ENCODE measurements around the gene FGFR2. TPM values are rescaled to one million over a fixed set of nuclear protein-coding genes. Genes with fewer than 3 reads are reported as not detected.

The FGFR2 gene
- total RNA-seq, 1 experiment from 2014 or later = 5.7 TPM

- POLR2A ChIA-PET = interaction anchor here (0.6 kb wide), 1 partner anchor 284 kb away, joined by 4 read pairs; no protein-coding TSS in a partner anchor
- CTCF ChIA-PET = no interaction called here
- TF ChIP-seq SIN3A (IDR thresholded peaks at IDR 0.05; ENCODE audit: borderline replicate concordance, insufficient read depth, low read depth, low read length) = no peak
- no peak for TF ChIP-seq REST (IDR thresholded peaks at IDR 0.05; ENCODE audit: insufficient read depth in 1 of 2, low read depth in 2 of 2, low read length in 1 of 2)
Measured at GRCh38 chr10:121573538-121573941, 24.7 kb downstream of the FGFR2 start.

GRCh38 chr10:121572859-121573537 lies 25.2 kb downstream of the FGFR2 start:
- H3K27ac ChIP-seq (ENCODE audit: low read length) = 0 out of 2 replicates have a peak overlapping the region, but pooled peaks have one; percentile 9
- no peak overlapping the region for H3K4me3 ChIP-seq (ENCODE audit: low read depth in 2 of 2, low read length in 2 of 2)
- BruUV-seq (replicated peaks) = no TSS peak
- H3K36me3 ChIP-seq (ENCODE audit: control insufficient read depth, insufficient read depth, low read length) = no peaks in the 10 kb centered on the region
- no peaks in the 10 kb centered on the region for H3K27me3 ChIP-seq (ENCODE audit: control insufficient read depth, insufficient read depth, low read length)
- intact Hi-C loops (cut with micrococcal nuclease; ENCODE audit: unreplicated experiment) (no loop called here), in situ Hi-C loops (cut with HindIII; ENCODE audit: low pct_unique_long_range_greater_than_20kb, low sequenced_read_pairs) (no loop called here)
- H3K4me1 ChIP-seq (ENCODE audit: control insufficient read depth, insufficient read depth, low read length) = peaks cover 19% of the 10 kb centered on the region
- DNase-seq (ENCODE audit: low read depth, low spot score) (no peak), ATAC-seq (no peak)
- CTCF ChIA-PET = no interaction called here
- POLR2A ChIA-PET = interaction anchor here (0.6 kb wide), 1 partner anchor 284 kb away, joined by 4 read pairs; no protein-coding TSS in a partner anchor
- no peaks in the 10 kb centered on the region for H3K9me3 ChIP-seq (ENCODE audit: control insufficient read depth, insufficient read depth, low read depth, low read length)
- no peak for TF ChIP-seq SIN3A (IDR thresholded peaks at IDR 0.05; ENCODE audit: borderline replicate concordance, insufficient read depth, low read depth, low read length)

More at GRCh38 chr10:121573538-121573941, 24.7 kb downstream of the FGFR2 start:
- DNase-seq (ENCODE audit: low read depth, low spot score) = no peak
- H3K27ac ChIP-seq (ENCODE audit: low read length) = no peak overlapping the region
- intact Hi-C loops (cut with micrococcal nuclease; ENCODE audit: unreplicated experiment) = no loop called here
- 0 out of 2 replicates have a peak, but pooled peaks have one; percentile 19 for ATAC-seq
- H3K36me3 ChIP-seq (ENCODE audit: control insufficient read depth, insufficient read depth, low read length) = no peaks in the 10 kb centered on the region
- H3K9me3 ChIP-seq (ENCODE audit: control insufficient read depth, insufficient read depth, low read depth, low read length) = no peaks in the 10 kb centered on the region
- in situ Hi-C loops (cut with HindIII; ENCODE audit: low pct_unique_long_range_greater_than_20kb, low sequenced_read_pairs) = no loop called here
- peaks cover 19% of the 10 kb centered on the region for H3K4me1 ChIP-seq (ENCODE audit: control insufficient read depth, insufficient read depth, low read length)
- H3K4me3 ChIP-seq (ENCODE audit: low read depth in 2 of 2, low read length in 2 of 2) = no peak overlapping the region
- no TSS peak for BruUV-seq (replicated peaks)
- no peaks in the 10 kb centered on the region for H3K27me3 ChIP-seq (ENCODE audit: control insufficient read depth, insufficient read depth, low read length)

GRCh38 chr10:121570315-121570714 lies 27.9 kb downstream of the FGFR2 start:
- no TSS peak for BruUV-seq (replicated peaks)
- CTCF ChIA-PET = no interaction called here
- Histone ChIP-seq H3K4me1 (ENCODE audit: control insufficient read depth, insufficient read depth, low read length) (peaks cover 19% of the 10 kb centered on the region), H3K36me3 (ENCODE audit: control insufficient read depth, insufficient read depth, low read length) (no peaks in the 10 kb centered on the region), H3K9me3 (ENCODE audit: control insufficient read depth, insufficient read depth, low read depth, low read length) (no peaks in the 10 kb centered on the region), H3K27ac (ENCODE audit: low read length) (no peak overlapping the region), H3K4me3 (ENCODE audit: low read depth in 2 of 2, low read length in 2 of 2) (no peak overlapping the region), H3K27me3 (ENCODE audit: control insufficient read depth, insufficient read depth, low read length) (no peaks in the 10 kb centered on the region; the same call in 1 of the 2 replicates)
- POLR2A ChIA-PET = no interaction called here
- DNase-seq (ENCODE audit: low read depth, low spot score) = no peak
- in situ Hi-C loops (cut with HindIII; ENCODE audit: low pct_unique_long_range_greater_than_20kb, low sequenced_read_pairs) (no loop called here), intact Hi-C loops (cut with micrococcal nuclease; ENCODE audit: unreplicated experiment) (no loop called here)
- peak; percentile 49; the same call in 1 of the 2 replicates for ATAC-seq
- TF ChIP-seq POLR2AphosphoS5 (IDR thresholded peaks at IDR 0.05; ENCODE audit: low read depth, low read length) = no peak
- TF ChIP-seq TCF7L2 (IDR thresholded peaks at IDR 0.05; ENCODE audit: low read depth, low read length) = no peak
- TF ChIP-seq REST (IDR thresholded peaks at IDR 0.05; ENCODE audit: insufficient read depth in 1 of 2, low read depth in 2 of 2, low read length in 1 of 2) = no peak
- no peak for TF ChIP-seq CTCF (IDR thresholded peaks at IDR 0.05)
- no peak for TF ChIP-seq SIN3A (IDR thresholded peaks at IDR 0.05; ENCODE audit: borderline replicate concordance, insufficient read depth, low read depth, low read length)

All from Panc1 (cell line).